HG03175 (cell line): ENCODE results near the gene KRT73.

ENCODE experiments used
- ATAC-seq: cut with Tn5 transposase; IDR thresholded peaks from one replicate; pipeline ENCODE4 v1.9.1; 2021; ENCODE audit warnings: mild to moderate bottlenecking, moderate library complexity; ENCODE audit not compliant: unreplicated experiment

The KRT73 gene

DNA sequence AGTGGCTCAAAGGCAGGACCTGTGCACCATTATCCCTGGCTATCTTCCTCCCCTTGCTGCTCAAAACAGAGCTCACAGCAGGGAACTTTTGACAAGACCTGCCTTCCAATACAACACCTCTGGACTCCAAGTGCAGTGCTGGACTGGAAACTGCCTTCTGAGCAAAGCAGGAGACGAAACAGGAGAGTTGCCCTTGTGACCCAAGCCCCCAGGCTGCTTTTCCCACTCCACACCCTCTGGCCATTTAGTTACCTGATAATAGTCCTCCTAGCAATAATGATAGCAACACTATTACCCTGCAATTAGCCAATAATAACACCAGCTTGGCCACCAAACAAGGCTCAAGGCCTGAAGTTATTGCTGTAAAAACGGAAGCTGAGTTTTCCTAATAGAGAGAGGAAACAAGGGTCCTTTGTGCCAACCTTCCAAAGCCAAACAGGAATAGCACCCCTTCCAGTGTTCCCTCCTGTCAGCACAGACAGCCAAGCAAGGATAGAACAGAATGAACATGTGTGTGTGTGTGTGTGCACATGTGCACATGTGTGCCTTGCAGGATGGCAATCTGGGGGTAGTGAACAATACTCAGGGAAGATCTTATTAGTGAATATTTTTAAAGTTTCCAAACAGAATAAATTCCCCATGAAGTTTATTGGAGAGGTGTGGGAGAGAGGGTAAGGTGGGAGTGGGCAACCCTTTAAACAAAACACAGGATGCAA is 9.2 kb upstream of the KRT73 start:
- no peak for ATAC-seq

DNA sequence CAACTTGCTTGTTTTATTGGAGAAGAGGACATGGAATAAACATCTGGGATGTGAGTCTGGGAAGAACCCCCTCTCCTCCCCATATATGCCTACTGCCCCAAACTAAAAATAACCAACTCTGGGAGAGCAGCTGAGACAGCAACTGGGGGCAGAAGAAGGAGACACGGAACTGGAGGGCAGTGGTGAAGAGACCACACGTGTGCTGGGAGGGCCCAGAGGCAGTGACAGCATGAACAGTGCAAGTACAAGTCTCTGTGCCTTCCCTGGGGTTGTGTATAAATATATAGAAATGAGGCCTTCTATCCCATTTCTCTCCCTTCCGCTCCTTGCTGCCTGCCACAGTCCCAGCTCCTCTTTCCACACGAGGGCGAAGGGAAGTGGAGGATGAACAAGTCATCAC is 4.0 kb upstream of the KRT73 start:
- ATAC-seq = no peak

DNA sequence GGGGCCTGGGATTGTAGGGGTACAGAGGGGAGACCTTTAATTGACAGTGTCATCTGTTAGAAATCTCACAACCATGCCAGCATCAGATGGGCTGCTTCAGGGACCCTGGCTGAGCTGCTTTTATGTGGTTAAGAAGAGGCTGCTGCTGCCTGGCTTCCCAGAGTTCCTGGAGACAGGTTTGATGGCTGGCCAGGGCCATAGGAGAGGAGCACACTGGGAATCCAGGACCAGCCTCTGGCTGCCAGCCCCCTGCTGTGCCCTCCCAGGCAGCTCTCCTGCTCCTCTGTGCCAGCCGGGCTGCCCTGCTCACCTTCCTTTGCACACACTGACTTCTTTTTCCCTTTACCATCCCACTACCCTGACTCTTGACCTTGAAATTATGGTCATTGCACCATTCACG is 507 bp upstream of the KRT73 start:
- ATAC-seq = no peak

DNA sequence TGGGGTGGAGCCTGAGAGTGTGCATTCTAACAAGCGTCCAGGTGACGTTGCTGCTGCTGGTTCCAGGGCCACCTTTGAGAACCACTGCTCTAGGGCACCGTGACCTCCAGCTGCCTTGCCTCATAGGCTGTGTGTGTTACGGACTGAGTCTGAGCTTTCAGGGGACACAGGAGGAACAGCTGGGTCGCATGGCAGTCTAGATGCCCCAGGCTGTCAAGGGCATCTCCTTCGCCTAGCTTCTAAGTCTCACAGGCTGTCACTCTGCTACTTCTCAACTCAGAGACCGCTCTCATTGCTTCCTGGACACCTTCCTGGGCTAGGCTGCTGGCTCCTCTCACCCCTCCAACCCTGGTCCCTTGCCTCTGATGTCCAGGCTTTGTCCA is 965 bp downstream of the KRT73 start:
- no peak for ATAC-seq

DNA sequence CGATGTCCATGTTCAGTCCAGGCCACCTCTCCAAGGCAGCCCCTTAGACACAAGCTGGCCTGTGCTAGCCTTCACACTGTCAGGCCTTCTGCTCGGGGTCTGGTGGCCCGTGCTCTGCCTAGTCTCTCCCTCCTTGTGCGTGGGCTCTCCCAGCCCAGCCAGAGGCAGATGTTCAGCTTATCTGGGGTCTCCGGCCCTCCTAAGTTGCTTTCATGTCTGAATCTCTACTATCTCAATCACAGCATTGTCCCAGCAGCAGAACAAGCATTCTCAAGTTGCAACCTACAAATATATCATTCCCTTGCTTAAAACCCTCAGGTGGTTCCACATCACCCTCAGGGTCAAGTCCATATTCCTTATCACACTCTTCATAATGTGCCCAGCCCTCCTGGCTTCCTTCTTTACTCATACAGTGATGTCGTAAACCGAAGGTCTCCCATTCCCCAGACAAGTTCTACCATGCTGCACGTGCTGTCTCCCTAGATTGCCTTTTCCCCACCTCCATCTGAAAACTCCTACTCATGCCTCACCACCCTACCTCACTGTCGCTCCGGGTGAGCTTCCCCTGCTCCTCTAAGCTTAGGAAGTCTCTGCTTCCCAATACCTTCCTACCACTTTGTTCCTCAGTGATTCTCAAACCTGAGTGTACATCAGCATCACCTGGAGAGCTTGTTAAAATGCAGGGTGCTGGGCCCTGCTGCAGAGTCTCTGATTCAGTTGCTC is 1.5 kb downstream of the KRT73 start:
- no peak for ATAC-seq

DNA sequence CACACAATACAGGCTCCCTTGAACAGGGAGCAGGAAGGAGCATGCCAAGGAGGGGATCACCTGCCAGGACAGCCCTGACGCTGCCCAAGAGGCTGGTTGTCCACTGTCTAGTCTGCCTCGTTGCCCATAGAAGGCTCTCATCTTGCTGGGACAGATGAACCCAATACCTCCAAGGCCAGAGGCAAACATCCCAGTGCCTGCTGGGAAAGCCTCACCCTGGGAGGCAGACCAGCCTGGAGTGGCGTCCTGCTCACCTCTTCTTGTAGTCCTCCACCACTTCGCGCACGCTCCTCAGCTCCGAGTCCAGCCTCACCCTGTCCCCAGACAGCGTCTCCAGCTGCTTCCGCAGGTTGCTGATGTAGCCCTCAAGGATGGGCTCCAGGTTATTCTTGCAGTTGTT is 2.4 kb downstream of the KRT73 start:
- no peak for ATAC-seq

DNA sequence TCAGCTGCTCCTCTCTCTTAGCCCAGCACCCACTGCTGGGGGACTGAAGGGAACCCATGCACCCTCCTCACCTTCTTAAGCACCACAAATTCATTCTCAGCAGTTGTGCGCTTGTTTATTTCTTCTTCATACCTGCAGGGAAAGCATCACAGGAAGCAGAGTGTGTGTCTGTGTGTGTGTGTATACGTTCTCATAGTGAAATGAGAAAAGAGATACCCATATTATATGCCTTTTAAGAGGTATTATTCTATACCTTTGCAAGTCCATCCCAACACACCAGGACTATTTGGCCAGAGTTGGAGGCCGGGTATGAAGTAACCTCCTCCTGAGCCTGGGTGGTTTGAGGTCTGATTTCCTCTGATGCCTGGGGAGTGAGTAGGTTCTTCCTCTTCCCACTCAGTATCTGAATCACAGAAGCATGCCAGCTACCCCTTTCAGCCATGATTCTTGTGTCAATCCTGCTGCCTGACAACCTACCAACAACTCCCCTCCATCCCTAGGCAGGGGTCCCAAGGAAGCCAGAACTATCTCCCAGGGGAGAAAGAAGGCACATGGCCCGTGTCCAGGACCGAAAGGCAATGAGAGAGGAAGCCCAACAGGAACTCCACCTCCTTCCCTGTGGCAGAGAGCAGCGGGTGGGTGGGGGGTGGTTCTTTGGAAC is 3.0 kb downstream of the KRT73 start:
- no peak for ATAC-seq

DNA sequence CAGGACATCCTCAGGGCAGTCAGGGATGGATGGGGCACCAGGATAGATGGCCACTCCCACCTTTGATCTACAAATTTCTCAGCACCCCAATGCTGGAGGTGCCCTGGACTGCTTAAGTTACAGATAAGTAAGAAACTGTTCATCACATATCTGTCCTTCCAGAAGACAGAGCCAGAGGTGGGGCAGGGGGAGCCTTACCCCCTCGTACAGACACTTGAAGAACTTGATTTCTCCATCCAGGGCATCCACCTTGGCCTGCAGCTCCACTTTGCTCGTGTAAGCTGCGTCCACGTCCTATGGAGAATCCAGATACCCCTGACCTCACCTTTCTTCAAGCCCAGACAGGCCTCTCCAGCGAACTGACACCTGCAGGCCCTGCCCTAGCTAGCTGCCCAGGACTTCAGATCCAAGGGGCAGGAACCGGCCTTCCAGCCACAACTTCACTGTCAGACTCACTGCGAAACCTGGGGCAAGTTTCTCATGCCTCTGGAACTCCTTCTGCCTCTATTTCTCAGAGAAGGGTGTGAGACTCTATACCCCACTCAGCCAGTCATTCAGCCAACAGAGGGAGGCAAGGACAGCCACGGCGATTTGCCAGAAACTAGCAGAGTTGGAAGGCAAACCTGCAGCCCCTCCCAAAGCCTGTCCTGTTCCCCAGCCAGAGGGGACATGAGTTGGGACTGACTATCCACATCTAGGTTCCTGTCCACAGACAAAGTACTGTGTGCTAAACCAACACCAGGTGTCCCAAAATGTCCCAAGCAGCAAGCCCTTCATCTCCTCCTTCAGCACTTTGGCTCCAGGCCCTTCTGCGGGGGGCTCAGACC is 3.8 kb downstream of the KRT73 start:
- no peak for ATAC-seq

DNA sequence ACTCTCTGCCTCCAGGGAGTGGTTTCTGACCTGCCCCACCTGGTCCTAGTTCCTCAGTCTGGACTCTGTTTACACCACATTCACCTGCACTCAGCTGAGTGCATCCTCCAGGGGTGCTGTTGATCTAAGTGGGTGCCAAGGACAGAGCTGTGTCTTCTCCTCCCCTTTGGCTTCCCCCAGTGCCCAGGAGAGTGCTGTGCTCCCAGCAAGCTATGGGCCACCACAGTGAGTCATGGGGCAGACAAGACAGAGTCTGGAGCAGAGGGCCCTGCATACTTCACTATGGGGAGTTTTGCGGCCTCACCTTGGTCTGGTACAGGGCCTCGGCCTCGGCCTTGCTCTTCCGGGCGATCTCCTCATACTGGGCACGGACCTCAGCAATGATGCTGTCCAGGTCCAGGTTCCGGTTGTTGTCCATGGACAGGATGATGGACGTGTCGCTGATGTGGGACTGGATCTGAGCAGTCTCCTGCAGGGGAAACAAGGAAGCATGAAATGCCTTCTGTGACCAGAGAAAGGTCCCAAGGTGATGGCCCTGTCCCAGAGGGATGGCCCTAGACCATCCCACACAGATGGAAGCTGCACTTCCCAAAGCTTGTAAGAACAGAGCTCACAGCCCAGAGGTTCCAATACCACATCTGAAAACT is 4.9 kb downstream of the KRT73 start:
- ATAC-seq = no peak

DNA sequence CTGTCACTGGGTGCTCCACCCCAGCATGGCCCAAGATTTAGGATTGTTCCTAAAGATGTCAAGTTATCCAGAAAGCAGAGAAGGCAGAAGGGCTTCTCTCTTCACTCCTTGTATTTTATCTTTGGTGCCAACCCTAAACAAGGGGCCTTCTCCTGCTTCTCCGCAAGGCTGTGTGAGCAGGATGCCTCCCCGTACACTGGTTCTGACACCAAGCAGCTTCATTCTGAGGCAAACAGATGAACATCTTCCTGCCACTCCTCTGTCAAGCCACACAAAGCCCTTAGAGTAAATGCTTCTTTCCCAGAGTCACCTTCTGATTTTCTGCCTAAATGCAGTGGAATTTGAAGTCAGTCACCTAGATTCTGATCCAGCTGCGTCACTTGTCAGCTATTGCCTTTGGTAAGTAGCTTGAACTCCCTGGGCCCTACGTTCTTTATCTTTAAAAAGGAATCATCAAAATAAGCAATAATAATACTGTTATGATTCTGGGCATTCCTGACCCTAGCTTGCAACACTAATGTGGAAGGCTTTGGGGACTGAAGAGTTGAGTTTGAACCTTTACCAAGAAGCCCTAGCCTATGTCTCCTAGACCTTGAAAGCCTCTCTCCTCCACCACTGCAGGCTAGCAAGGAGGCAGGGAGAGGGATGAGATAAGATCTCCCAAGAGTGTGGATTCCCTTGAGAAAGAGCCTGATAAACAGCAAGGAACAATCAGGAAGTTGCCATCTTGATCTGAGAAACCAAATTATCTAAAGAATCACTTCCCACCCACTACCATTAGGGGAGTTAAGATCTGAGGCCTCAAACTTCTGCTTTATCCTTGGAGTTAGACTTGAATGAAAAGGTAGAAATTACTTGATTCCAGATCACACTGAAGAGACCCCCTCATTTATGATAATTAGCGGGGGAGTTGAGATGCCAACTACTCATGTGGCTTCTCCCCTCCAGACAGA is 5.7 kb downstream of the KRT73 start:
- no peak for ATAC-seq

DNA sequence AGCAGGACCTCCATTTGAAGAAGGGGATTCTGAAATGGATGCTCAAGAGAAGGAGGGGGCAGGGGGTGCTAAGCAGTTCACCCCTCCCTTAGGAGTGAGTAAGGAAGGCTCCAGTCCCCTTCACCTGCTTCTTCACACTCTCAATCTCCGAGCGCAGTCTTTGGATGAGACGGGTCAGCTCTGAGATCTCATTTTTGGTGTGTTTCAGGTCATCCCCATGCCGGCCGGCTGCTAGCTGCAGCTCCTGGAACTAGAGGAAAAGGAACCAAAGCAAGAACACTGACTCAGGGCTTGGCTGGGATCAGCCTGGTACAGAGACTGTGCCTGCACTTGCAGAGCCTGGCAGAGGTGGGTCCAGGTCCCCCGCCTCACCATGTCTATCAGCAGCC is 7.3 kb downstream of the KRT73 start:
- ATAC-seq = no peak

DNA sequence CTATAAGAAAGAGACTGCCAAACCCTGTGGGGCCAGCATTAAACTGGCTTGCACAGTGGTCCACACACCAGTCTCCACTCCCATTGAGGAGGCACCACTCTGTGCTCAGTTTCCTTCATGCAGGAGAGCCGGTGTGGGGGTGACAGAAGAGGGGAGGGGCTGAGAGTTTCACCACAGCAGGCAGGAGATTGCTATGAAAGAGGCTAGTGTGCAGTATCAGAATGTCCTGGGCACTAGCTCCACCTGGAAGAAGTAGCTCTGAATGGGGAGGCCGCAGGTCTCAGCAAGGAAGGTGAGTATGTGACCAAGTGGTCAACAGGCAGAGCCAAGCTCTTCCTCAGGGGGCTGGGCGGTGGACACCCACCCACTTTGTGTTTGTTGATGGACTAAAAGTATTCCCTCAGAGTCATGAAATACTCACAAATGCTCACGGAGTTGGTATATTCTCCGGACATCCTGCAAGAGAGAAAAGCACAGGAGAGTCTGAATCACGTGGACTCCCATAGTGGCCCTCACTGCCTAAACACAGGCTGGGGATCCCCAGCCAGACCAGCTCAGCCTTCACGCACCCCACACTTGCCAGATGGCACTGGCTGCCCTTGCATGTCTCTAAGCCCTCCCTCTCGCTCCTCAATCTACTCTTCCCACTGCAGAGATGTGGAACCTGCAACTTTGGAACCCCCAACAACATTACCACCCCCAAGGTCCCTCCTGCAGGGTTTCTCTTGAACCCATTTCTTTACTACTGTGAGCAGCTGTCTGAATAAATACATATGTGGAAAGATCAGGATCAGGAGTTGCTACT is 9.3 kb downstream of the KRT73 start:
- ATAC-seq = no peak

DNA sequence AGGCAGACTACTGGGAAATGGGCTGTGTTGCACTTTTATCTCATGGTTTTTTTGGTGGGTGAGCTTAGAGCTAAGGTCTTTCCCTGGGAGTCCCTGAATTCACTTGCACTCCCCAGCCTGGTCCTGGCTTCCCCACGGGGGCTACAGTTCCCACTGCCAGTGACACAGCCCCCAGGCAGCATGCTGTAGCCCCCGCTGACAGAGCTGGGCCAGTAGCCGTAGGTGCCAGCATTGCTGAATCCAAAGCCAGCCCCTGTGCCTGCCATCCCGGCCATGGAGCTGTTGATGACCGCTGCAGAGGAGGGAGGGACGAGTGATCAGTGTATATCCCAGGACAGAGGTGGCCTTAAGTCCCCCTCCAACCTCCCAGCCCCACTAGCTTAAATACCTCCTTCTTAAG is 10.2 kb downstream of the KRT73 start:
- ATAC-seq = no peak

DNA sequence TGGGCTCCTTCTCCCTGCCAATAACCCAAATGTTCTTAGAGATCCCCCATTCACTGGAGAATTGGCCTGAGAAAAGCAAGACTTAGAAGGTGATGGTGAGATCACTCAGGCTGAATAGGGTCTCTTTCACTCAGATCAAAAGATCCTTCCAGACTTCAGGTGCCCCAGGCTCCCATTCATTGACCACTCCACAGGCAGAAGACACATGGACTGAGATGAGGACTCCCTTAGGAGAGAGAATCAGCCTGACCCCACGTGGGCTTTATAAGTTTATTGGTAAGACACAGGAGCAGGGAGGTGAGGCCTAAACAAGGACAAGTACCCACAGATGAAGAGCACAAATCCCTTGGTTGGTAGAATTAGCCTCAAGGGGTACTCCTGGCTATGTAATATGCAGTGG is 11.0 kb downstream of the KRT73 start:
- no peak for ATAC-seq

DNA sequence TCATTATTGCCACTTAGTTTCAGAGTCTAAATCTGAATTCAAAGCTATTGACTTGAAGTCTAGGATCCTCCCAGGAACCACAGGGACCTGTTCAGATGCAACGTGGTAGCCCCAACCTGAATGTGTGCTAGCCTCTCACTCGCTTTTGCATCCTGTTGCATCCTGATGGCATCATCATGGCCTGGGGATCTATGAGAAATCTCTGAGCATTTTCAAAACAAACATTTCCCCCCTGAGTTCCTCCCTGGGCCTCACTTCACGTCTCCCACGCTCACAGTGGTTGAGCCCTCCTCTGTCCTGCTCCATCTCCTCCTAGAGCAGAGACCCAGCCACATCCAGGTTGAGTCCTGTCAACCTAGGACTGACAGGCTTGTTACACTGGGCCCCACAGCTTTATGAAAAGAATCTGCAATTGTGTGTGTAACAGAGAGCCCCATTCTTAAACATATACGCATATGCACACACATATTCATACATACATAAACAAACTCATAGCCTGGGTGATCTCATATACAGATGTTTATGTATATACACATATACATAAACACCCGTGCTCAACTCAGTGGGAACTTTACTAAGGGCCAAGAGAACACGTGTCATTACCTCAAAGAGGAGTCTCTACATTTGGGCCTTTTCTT is 11.7 kb downstream of the KRT73 start:
- no peak for ATAC-seq

DNA sequence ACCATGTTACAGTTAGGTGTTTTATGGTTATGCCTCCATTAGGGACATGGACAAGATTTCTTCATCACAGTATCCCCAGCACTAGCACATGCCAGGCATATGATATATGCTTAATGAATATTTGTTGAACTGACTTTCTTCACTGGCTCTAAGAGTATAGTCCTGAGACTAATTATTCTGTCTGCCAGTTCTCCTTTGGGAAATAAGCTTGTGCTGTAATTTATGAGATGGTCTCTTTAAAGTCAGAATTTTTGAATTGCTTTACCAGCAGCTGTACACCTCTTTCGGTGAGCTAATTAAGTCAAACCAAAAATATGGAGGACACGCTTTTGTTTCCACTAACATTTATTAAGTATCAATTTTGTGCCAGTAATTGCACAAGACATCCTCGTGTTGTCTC is 12.3 kb downstream of the KRT73 start:
- no peak for ATAC-seq

DNA sequence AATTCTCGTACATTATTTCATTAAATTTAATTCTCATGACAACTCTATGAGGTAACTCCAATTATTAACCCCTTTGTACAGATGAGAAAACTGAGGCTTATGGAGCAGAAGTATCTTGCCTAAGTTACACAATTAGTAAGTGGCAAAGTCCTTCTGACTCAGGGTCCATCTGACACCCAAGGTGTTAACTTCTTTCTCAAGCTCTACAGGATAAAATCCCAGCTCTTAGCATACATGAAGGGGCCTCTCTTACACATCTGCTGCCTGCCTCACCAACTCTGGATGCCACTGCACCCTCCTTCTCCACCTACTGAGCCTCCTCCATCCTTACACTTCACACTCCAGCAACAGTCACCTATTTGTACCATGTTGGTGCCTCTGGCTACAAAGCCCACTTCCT is 12.8 kb downstream of the KRT73 start:
- ATAC-seq = no peak

DNA sequence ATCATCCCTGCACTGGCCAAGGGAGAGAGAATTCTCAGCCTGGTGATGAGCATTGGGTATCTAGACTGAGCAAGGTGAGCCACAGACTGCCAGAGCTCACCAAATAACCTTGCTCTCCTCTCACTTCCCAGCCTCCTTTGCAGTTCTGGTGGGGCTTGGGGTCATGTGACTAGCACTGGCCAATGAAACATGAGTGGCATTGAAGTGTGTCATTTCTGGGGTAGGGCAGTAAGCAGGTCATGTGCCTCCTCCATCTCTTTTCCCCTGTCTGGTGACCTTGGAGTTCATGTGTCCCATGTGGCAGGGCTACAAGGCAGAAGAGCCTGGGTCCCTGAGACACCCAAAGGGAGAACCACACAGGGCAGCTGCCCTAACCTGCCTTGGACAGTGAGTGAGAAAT is 13.5 kb downstream of the KRT73 start:
- no peak for ATAC-seq

DNA sequence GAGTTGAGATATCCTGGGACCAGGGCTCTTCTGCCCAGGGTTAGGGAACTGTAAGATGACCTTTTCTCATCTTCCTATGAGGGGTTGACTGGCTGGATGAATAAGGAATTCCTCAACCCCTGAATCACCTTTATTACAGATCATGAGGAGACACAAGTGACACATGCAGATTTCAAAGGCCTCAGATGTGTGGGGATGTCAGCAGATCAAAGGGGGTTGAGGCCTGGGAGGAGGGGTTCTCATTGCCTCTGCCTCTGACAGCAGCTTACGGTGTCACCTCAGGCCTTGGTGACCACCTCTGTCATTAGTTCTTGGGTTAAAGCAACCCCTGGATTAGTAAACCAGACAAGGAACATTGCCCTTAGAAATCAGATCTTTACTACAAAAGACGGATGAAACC is 15.0 kb downstream of the KRT73 start:
- ATAC-seq = no peak
